Neural progenitor cell (in vitro differentiated cells): ENCODE data around the gene PLS3. TPM values are rescaled to one million over a fixed set of nuclear protein-coding genes. Genes with fewer than 3 reads are reported as not detected.

Source experiments
- DNase-seq: peaks from one replicate; pipeline ENCODE4 v3.0.0-alpha.2; 2016; ENCODE audit warnings: low spot score
- H2AFZ ChIP-seq: fragments of 200-600 bp; sonication (generic); replicated peaks from 2 replicates; pipeline ENCODE4 v1.6.1; 2016; ENCODE audit warnings: antibody characterized with exemption
- H3F3A ChIP-seq: fragments of 200-600 bp; sonication (generic); 2 replicates; pipeline ENCODE4 v1.6.1; 2016; ENCODE audit warnings: antibody characterized with exemption, low read depth
- H3K27ac ChIP-seq: fragments of 200-600 bp; sonication (generic); 2 replicates; pipeline ENCODE4 v1.5.1; 2016; ENCODE audit warnings: mild to moderate bottlenecking
- H3K27me3 ChIP-seq: fragments of 200-600 bp; sonication (generic); 2 replicates; pipeline ENCODE4 v1.6.1; 2016; ENCODE audit warnings: mild to moderate bottlenecking, moderate library complexity
- H3K36me3 ChIP-seq: fragments of 200-600 bp; sonication (generic); 2 replicates; pipeline ENCODE4 v1.5.1; 2016
- H3K4me1 ChIP-seq: fragments of 200-600 bp; sonication (generic); 2 replicates; pipeline ENCODE4 v1.6.1; 2016; ENCODE audit warnings: mixed run types
- H3K4me2 ChIP-seq: fragments of 200-600 bp; sonication (generic); 2 replicates; pipeline ENCODE4 v1.6.1; 2016
- H3K4me3 ChIP-seq: fragments of 200-600 bp; sonication (generic); 2 replicates; pipeline ENCODE4 v1.5.1; 2016
- H3K79me2 ChIP-seq: fragments of 200-600 bp; sonication (generic); 2 replicates; pipeline ENCODE4 v1.6.1; 2016; ENCODE audit warnings: low read depth
- H3K9ac ChIP-seq: fragments of 200-600 bp; sonication (generic); 2 replicates; pipeline ENCODE4 v1.6.1; 2016
- H3K9me3 ChIP-seq: fragments of 200-600 bp; sonication (generic); 2 replicates; pipeline ENCODE4 v1.5.1; 2016; ENCODE audit warnings: low read depth
- H4K20me1 ChIP-seq: fragments of 200-600 bp; sonication (generic); 2 replicates; pipeline ENCODE4 v1.6.1; 2016; ENCODE audit warnings: low read depth
- H3K27ac Mint-ChIP-seq: 3 replicates; pipeline ENCODE4 v1.8.0; 2021; ENCODE audit warnings: mixed read lengths
- H3K27me3 Mint-ChIP-seq: 2 replicates; pipeline ENCODE4 v1.8.0; 2022; ENCODE audit warnings: low read depth, mild to moderate bottlenecking, inconsistent platforms, moderate library complexity, mixed read lengths; ENCODE audit not compliant: insufficient read depth
- H3K36me3 Mint-ChIP-seq: 3 replicates; pipeline ENCODE4 v1.8.0; 2021; ENCODE audit warnings: mixed read lengths
- H3K4me1 Mint-ChIP-seq: 3 replicates; pipeline ENCODE4 v1.8.0; 2021; ENCODE audit warnings: mixed read lengths
- H3K4me3 Mint-ChIP-seq: 3 replicates; pipeline ENCODE4 v1.8.0; 2021; ENCODE audit warnings: mild to moderate bottlenecking, moderate library complexity, mixed read lengths
- H3K9me3 Mint-ChIP-seq: 3 replicates; pipeline ENCODE4 v1.8.0; 2020; ENCODE audit warnings: mixed read lengths
- EZH2 ChIP-seq: fragments of 200-600 bp; sonication (generic); IDR thresholded peaks from 2 replicates; pipeline ENCODE4 v1.6.1; 2017; ENCODE audit warnings: antibody characterized with exemption, mild to moderate bottlenecking, moderate library complexity
- EZH2phosphoT487 ChIP-seq: fragments of 200-600 bp; sonication (generic); IDR thresholded peaks from 2 replicates; pipeline ENCODE4 v1.6.1; 2017; ENCODE audit warnings: antibody characterized with exemption
- total RNA-seq: library from RNA; depleted of rRNA; stranded (reverse); fragments of >200 nt; gene quantifications from 2 replicates; pipeline ENCODE4 v1.2.3, GENCODE V29; 2015; ENCODE audit warnings: low replicate concordance
- TF ChIP-seq, protein P1 (sequence below): fragments of 200-600 bp; sonication (generic); IDR thresholded peaks from 2 replicates; pipeline ENCODE4 v1.5.1; 2017; ENCODE audit warnings: antibody characterized with exemption, mild to moderate bottlenecking

PLS3 gene
- total RNA-seq, 1 donor from 2014 or later, result 222 TPM

- Mint-ChIP-seq H3K27ac (no peak overlapping the region), H3K4me3 (no peak overlapping the region), H3K27me3 (peaks cover 5% of the 10 kb centered on the region), H3K4me1 (no peaks in the 10 kb centered on the region), H3K36me3 (peaks cover 28% of the 10 kb centered on the region), H3K9me3 (no peaks in the 10 kb centered on the region)
- peaks cover 79% of the 10 kb centered on the region for H3K79me2 ChIP-seq
- DNase-seq, result no peak
- H3K4me3 ChIP-seq, result no peak overlapping the region
- H3K9ac ChIP-seq, result no peak overlapping the region
- H3K36me3 ChIP-seq, result no peaks in the 10 kb centered on the region
- TF ChIP-seq EZH2phosphoT487 (no peak), EZH2 (no peak)
- TF ChIP-seq, protein P1, sequence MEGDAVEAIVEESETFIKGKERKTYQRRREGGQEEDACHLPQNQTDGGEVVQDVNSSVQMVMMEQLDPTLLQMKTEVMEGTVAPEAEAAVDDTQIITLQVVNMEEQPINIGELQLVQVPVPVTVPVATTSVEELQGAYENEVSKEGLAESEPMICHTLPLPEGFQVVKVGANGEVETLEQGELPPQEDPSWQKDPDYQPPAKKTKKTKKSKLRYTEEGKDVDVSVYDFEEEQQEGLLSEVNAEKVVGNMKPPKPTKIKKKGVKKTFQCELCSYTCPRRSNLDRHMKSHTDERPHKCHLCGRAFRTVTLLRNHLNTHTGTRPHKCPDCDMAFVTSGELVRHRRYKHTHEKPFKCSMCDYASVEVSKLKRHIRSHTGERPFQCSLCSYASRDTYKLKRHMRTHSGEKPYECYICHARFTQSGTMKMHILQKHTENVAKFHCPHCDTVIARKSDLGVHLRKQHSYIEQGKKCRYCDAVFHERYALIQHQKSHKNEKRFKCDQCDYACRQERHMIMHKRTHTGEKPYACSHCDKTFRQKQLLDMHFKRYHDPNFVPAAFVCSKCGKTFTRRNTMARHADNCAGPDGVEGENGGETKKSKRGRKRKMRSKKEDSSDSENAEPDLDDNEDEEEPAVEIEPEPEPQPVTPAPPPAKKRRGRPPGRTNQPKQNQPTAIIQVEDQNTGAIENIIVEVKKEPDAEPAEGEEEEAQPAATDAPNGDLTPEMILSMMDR, result no peak
- H3K9me3 ChIP-seq, result no peaks in the 10 kb centered on the region
- H3K4me1 ChIP-seq, result no peaks in the 10 kb centered on the region
- no peak overlapping the region for H3K27ac ChIP-seq
- H2AFZ ChIP-seq, result no peak overlapping the region
- H4K20me1 ChIP-seq, result no peaks in the 10 kb centered on the region
- no peaks in the 10 kb centered on the region for H3K27me3 ChIP-seq
- no peaks in the 10 kb centered on the region for H3F3A ChIP-seq
- H3K4me2 ChIP-seq, result no peak overlapping the region
Measured at GRCh38 chrX:115573185-115573584, 12.2 kb downstream of the PLS3 start.

DNA sequence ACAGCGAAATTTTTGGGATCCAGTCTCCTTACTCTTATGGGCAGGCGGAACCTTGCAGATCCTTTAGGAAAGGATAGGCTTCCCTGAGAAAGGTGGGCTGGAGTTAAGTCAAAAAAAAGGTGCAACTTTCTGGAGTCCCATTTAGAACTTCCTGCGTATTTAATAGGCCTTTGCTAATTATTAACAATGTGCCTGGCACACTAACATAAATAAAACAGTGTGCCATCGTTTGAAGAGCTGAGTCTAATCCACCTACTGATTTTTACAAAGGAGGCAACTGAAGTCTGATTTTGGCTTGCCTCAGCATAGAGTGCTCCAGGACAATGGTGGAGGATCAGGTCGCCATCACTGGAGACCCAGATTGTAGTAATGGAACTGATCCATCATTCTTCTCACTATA, 15.7 kb downstream of the PLS3 start:
- no peak overlapping the region for H3K27ac ChIP-seq
- no peak for DNase-seq
- H3K27me3 Mint-ChIP-seq, result no peaks in the 10 kb centered on the region
- no peak overlapping the region for H3K27ac Mint-ChIP-seq
- H3K36me3 Mint-ChIP-seq, result peaks cover 38% of the 10 kb centered on the region
- H3K4me1 Mint-ChIP-seq, result peaks cover 5% of the 10 kb centered on the region
- peaks cover 79% of the 10 kb centered on the region for H3K79me2 ChIP-seq
- no peak overlapping the region for H2AFZ ChIP-seq
- no peaks in the 10 kb centered on the region for H3K9me3 ChIP-seq
- no peak overlapping the region for H3K4me3 Mint-ChIP-seq
- TF ChIP-seq EZH2phosphoT487, result no peak
- TF ChIP-seq, protein P1, result no peak
- no peak for TF ChIP-seq EZH2
- H3K4me1 ChIP-seq, result peaks cover 4% of the 10 kb centered on the region
- H3K4me3 ChIP-seq, result no peak overlapping the region
- no peak overlapping the region for H3K4me2 ChIP-seq
- H3F3A ChIP-seq, result peaks cover 11% of the 10 kb centered on the region
- H4K20me1 ChIP-seq, result no peaks in the 10 kb centered on the region
- H3K27me3 ChIP-seq, result no peaks in the 10 kb centered on the region
- H3K36me3 ChIP-seq, result no peaks in the 10 kb centered on the region
- no peak overlapping the region for H3K9ac ChIP-seq
- peaks cover 10% of the 10 kb centered on the region for H3K9me3 Mint-ChIP-seq

- no peak overlapping the region for H3K4me2 ChIP-seq
- no peaks in the 10 kb centered on the region for H3K27me3 ChIP-seq
- H3K9ac ChIP-seq, result no peak overlapping the region
- H2AFZ ChIP-seq, result no peak overlapping the region
- Mint-ChIP-seq H3K4me3 (no peak overlapping the region), H3K36me3 (peaks cover 35% of the 10 kb centered on the region), H3K27me3 (no peaks in the 10 kb centered on the region), H3K4me1 (peaks cover 22% of the 10 kb centered on the region), H3K27ac (no peak overlapping the region), H3K9me3 (peaks cover 10% of the 10 kb centered on the region)
- H3K4me1 ChIP-seq, result peaks cover 25% of the 10 kb centered on the region
- H3K4me3 ChIP-seq, result no peak overlapping the region
- no peak overlapping the region for H3K27ac ChIP-seq
- peaks cover 26% of the 10 kb centered on the region for H3F3A ChIP-seq
- DNase-seq, result no peak
- H3K9me3 ChIP-seq, result no peaks in the 10 kb centered on the region
- H4K20me1 ChIP-seq, result peaks cover 18% of the 10 kb centered on the region
- peaks cover 82% of the 10 kb centered on the region for H3K79me2 ChIP-seq
- H3K36me3 ChIP-seq, result no peaks in the 10 kb centered on the region
- TF ChIP-seq, protein P1, result no peak
- TF ChIP-seq EZH2 (no peak), EZH2phosphoT487 (no peak)
Measured at GRCh38 chrX:115579327-115579726, 18.4 kb downstream of the PLS3 start.
